OCI-LY1 (cell line): ENCODE measurements around the gene CSGALNACT2.

ENCODE experiments used
- H2AFZ ChIP-seq: fragments of 200-600 bp; sonication (generic), shearing (Covaris generic); 2 replicates; pipeline ENCODE4 v1.6.0; 2014; ENCODE audit warnings: antibody characterized with exemption, mild to moderate bottlenecking, low read length
- H3F3A ChIP-seq: fragments of 200-600 bp; sonication (generic), shearing (Covaris generic); 2 replicates; pipeline ENCODE4 v1.6.0; 2014; ENCODE audit warnings: mild to moderate bottlenecking, antibody characterized with exemption, low read length, moderate library complexity; ENCODE audit not compliant: insufficient read depth
- H3K27ac ChIP-seq: fragments of 200-600 bp; sonication (generic); 2 replicates; pipeline ENCODE4 v1.5.1; 2014; ENCODE audit warnings: low read length, mixed run types, mild to moderate bottlenecking, low read depth; ENCODE audit not compliant: poor library complexity, severe bottlenecking
- H3K27me3 ChIP-seq: fragments of 200-600 bp; sonication (generic); 2 replicates; pipeline ENCODE4 v1.6.0; 2014; ENCODE audit warnings: antibody characterized with exemption, mild to moderate bottlenecking, low read length, moderate library complexity; ENCODE audit not compliant: insufficient read depth
- H3K36me3 ChIP-seq: fragments of 200-600 bp; sonication (generic); 2 replicates; pipeline ENCODE4 v1.6.1; 2014; ENCODE audit warnings: mild to moderate bottlenecking, antibody characterized with exemption, low read length, moderate library complexity, mixed read lengths; ENCODE audit not compliant: insufficient read depth
- H3K4me1 ChIP-seq: fragments of 200-600 bp; sonication (generic); 2 replicates; pipeline ENCODE4 v1.5.1; 2014; ENCODE audit warnings: mild to moderate bottlenecking, low read length, moderate library complexity; ENCODE audit not compliant: insufficient read depth, severe bottlenecking
- H3K4me2 ChIP-seq: fragments of 200-600 bp; sonication (generic), shearing (Covaris generic); 2 replicates; pipeline ENCODE4 v1.6.1; 2014; ENCODE audit warnings: low read length
- H3K4me3 ChIP-seq: fragments of 200-600 bp; sonication (generic); 2 replicates; pipeline ENCODE4 v1.5.1; 2014; ENCODE audit warnings: low read length, low read depth, mild to moderate bottlenecking, mixed read lengths; ENCODE audit not compliant: poor library complexity, severe bottlenecking
- H3K79me2 ChIP-seq: fragments of 200-600 bp; shearing (Covaris generic); 2 replicates; pipeline ENCODE4 v1.6.1; 2016; ENCODE audit warnings: mixed run types, low read length, mixed read lengths; ENCODE audit not compliant: insufficient read depth
- H3K9ac ChIP-seq: fragments of 200-600 bp; sonication (generic), shearing (Covaris generic); 2 replicates; pipeline ENCODE4 v1.6.1; 2014; ENCODE audit warnings: mild to moderate bottlenecking, low read length, mixed read lengths
- H3K9me2 ChIP-seq: fragments of 200-600 bp; sonication (generic), shearing (Covaris generic); 2 replicates; pipeline ENCODE4 v1.6.1; 2014; ENCODE audit warnings: low read depth, mild to moderate bottlenecking, low read length, mixed read lengths
- H3K9me3 ChIP-seq: fragments of 200-600 bp; shearing (Covaris generic); 2 replicates; pipeline ENCODE4 v1.6.1; 2014; ENCODE audit warnings: low read length, mixed read lengths
- H4K20me1 ChIP-seq: fragments of 200-600 bp; sonication (generic), shearing (Covaris generic); 2 replicates; pipeline ENCODE4 v1.6.0; 2016; ENCODE audit warnings: mild to moderate bottlenecking, low read length; ENCODE audit not compliant: insufficient read depth
- CTCF ChIP-seq: fragments of 200-600 bp; sonication (generic), shearing (Covaris generic); IDR thresholded peaks from 2 replicates; pipeline ENCODE4 v1.5.1; 2017; ENCODE audit warnings: mild to moderate bottlenecking, antibody characterized with exemption, low read length, moderate library complexity, mixed read lengths
- EZH2 ChIP-seq: fragments of 200-600 bp; sonication (generic), shearing (Covaris generic); IDR thresholded peaks from 2 replicates; pipeline ENCODE4 v1.8.0; 2017; ENCODE audit warnings: borderline replicate concordance, mixed run types, mild to moderate bottlenecking, antibody characterized with exemption, low read length, moderate library complexity, mixed read lengths

The CSGALNACT2 gene

GRCh38 chr10:43204042-43204942 is 66.0 kb downstream of the CSGALNACT2 start:
- Histone ChIP-seq H3K36me3 (no peaks in the 10 kb centered on the region), H3K9me3 (no peaks in the 10 kb centered on the region), H3F3A (no peaks in the 10 kb centered on the region), H3K4me2 (no peak overlapping the region), H4K20me1 (no peaks in the 10 kb centered on the region), H3K79me2 (no peaks in the 10 kb centered on the region), H2AFZ (no peak overlapping the region), H3K27ac (no peak overlapping the region), H3K4me1 (no peaks in the 10 kb centered on the region), H3K27me3 (no peaks in the 10 kb centered on the region), H3K9me2 (no peaks in the 10 kb centered on the region), H3K4me3 (no peak overlapping the region), H3K9ac (no peak overlapping the region)
- TF ChIP-seq EZH2 (no peak), CTCF (peak; percentile 10; the same call in 1 of the 2 replicates)

- no peak for TF ChIP-seq EZH2
- peak; percentile 95 for TF ChIP-seq CTCF
- Histone ChIP-seq H3K9me3 (no peaks in the 10 kb centered on the region), H3K79me2 (no peaks in the 10 kb centered on the region), H3K9me2 (no peaks in the 10 kb centered on the region), H3K4me1 (no peaks in the 10 kb centered on the region), H3K4me2 (no peak overlapping the region), H3K27me3 (no peaks in the 10 kb centered on the region), H3F3A (no peaks in the 10 kb centered on the region), H3K9ac (no peak overlapping the region), H3K4me3 (no peak overlapping the region), H3K27ac (no peak overlapping the region), H3K36me3 (no peaks in the 10 kb centered on the region), H4K20me1 (no peaks in the 10 kb centered on the region), H2AFZ (no peak overlapping the region)
These were observed 66.9 kb downstream of the CSGALNACT2 start for GRCh38 chr10:43204943-43205671.

GRCh38 chr10:43205681-43206390 is 67.6 kb downstream of the CSGALNACT2 start:
- Histone ChIP-seq H3K79me2 (no peaks in the 10 kb centered on the region), H3K4me3 (no peak overlapping the region), H2AFZ (no peak overlapping the region), H3K27me3 (no peaks in the 10 kb centered on the region), H3K4me1 (no peaks in the 10 kb centered on the region), H3K4me2 (no peak overlapping the region), H3K9ac (no peak overlapping the region), H3K27ac (no peak overlapping the region), H3K9me2 (no peaks in the 10 kb centered on the region), H3F3A (no peaks in the 10 kb centered on the region), H4K20me1 (no peaks in the 10 kb centered on the region), H3K36me3 (no peaks in the 10 kb centered on the region), H3K9me3 (no peaks in the 10 kb centered on the region)
- no peak for TF ChIP-seq EZH2
- TF ChIP-seq CTCF: no peak
